GM06990 (cell line): ENCODE measurements around the gene AFG1L.

Experiments
- DNase-seq: peaks from one replicate; pipeline ENCODE4 v3.0.0-alpha.2; 2011; ENCODE audit not compliant: insufficient read length; ENCODE audit errors: extremely low read depth
- H3K27me3 ChIP-seq: replicated peaks from 2 replicates; pipeline ENCODE4 v1.6.0; 2011; ENCODE audit warnings: low read length; ENCODE audit not compliant: control insufficient read depth, insufficient read depth
- H3K36me3 ChIP-seq: 2 replicates; pipeline ENCODE4 v1.5.1; 2011; ENCODE audit warnings: low read length; ENCODE audit not compliant: control insufficient read depth, insufficient read depth
- H3K4me3 ChIP-seq: replicated peaks from 2 replicates; pipeline ENCODE4 v1.5.1; 2011; ENCODE audit warnings: low read depth, mild to moderate bottlenecking, control low read depth, low read length
- CTCF ChIP-seq: IDR thresholded peaks from 2 replicates; pipeline ENCODE4 v1.5.1; 2011; ENCODE audit warnings: low read length, control low read depth, mild to moderate bottlenecking, inconsistent platforms; ENCODE audit not compliant: insufficient read depth, poor library complexity, severe bottlenecking

AFG1L gene

GRCh38 chr6:108557494-108558371, 262.9 kb downstream of the AFG1L start:
- peaks cover 3% of the 10 kb centered on the region; the same call in 1 of the 2 replicates for H3K27me3 ChIP-seq
- no peak for TF ChIP-seq CTCF
- H3K36me3 ChIP-seq = no peaks in the 10 kb centered on the region; the same call in 1 of the 2 replicates
- DNase-seq = peak; percentile 73
- peak overlapping the region; percentile 92 for H3K4me3 ChIP-seq

GRCh38 chr6:108558372-108559096, 263.7 kb downstream of the AFG1L start:
- TF ChIP-seq CTCF = no peak

GRCh38 chr6:108559097-108559883, 264.4 kb downstream of the AFG1L start:
- peak; percentile 84 for DNase-seq
- Histone ChIP-seq H3K4me3 (peak overlapping the region; percentile 92), H3K36me3 (no peaks in the 10 kb centered on the region; the same call in 1 of the 2 replicates), H3K27me3 (no peaks in the 10 kb centered on the region; the same call in 1 of the 2 replicates)
- TF ChIP-seq CTCF = no peak

More at GRCh38 chr6:108558372-108559096, 263.7 kb downstream of the AFG1L start:
- H3K4me3 ChIP-seq = peak overlapping the region; percentile 92
- peaks cover 3% of the 10 kb centered on the region; the same call in 1 of the 2 replicates for H3K27me3 ChIP-seq
- DNase-seq = peak; percentile 94
- no peaks in the 10 kb centered on the region; the same call in 1 of the 2 replicates for H3K36me3 ChIP-seq

GRCh38 chr6:108559884-108560462, 265.1 kb downstream of the AFG1L start:
- H3K4me3 ChIP-seq = peak overlapping the region; percentile 92
- no peaks in the 10 kb centered on the region; the same call in 1 of the 2 replicates for H3K27me3 ChIP-seq
- no peak for TF ChIP-seq CTCF
- no peak for DNase-seq
- no peaks in the 10 kb centered on the region; the same call in 1 of the 2 replicates for H3K36me3 ChIP-seq
